NCI-H2196 (cell line): Measurements from ENCODE around the gene OAT.
"Not testable (repeated sequence)": the region's sequence is repeated elsewhere in the genome, so short reads cannot be mapped to it uniquely, and the experiment has no call there.

Experiments used
- DNase-seq: peaks from one replicate; lab custom pipeline; 2025; ENCODE audit not compliant: unreplicated experiment; lab: John Stamatoyannopoulos, UW

Gene OAT

DNA sequence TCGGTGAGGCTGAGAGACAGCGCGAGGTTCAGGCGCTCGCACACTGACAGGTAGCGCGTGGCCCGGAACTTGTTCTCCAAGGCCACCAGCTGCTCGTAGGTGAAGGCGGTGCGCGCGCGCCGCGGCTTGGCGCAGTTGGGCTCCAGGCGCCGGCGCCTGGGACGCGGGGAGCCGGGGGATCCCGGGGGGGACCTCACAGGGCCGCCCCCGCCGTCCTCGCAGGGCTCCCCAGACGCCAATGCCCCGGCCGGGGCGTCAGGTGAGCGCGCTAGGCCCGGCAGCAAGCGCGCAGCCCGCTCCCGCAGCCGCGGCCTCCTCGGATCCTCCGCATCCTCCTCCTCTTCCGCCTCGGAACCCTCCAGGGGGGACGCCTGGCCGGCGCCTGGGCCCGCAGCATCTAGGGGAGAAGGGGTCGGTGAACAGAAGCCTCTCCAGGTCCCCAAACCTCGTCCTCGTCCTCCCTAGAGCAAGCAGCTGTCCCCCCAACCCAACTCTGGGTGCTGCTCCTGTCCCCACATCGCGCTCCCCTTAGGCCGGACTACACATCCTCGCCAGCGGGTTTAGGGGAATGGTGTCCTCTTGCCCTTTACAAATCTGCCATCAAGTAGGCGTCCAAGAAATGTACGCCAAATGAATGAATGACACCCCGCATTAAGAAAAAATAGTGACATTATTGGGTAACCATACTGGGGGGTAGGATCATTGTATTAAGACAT lies 29.2 kb upstream of the OAT start:
- DNase-seq = no peak

DNA sequence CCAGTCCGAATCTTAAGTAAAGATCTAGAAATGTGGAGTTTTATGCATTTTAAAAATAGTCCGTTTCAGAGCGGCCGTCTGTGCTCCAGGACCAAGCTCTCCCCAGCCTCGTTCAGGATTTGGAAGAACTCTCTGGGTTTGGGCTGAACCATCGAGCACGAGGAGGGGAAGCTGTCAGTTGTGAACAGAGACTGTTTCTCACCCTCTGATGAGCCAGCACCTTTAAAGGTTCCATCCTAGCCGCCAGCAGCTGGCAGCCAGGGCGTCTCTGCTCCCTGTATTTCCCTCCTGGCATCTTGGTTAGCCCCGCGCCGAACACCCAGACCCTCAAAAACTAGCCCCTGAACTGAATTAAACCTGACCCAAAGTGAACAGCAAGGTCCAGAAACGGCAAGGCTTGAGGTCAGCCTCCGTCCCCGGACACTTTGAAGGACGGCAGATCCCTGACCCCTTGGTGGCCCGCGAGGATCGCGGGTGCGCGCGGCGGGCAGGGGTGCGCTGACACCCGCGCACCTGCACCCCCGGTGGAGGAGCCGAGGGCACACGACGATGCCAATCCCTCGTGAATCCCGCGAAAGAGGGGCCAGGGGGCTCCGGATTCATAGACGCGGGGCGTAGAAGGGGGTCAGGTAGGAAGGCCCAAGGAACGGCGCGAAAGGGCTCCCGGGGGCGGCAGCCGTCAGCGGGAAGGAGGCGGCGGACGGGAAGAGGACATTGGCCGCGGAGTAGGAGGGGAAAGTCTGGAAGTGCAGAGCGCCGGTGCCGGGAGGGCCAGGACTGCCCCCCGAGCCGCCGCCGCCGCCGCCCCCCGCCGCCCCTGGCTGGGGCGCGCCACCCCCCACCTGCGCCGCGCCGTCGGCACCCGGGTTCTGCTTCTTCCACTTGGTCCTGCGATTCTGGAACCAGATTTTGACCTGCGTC lies 28.4 kb upstream of the OAT start:
- no peak for DNase-seq

DNA sequence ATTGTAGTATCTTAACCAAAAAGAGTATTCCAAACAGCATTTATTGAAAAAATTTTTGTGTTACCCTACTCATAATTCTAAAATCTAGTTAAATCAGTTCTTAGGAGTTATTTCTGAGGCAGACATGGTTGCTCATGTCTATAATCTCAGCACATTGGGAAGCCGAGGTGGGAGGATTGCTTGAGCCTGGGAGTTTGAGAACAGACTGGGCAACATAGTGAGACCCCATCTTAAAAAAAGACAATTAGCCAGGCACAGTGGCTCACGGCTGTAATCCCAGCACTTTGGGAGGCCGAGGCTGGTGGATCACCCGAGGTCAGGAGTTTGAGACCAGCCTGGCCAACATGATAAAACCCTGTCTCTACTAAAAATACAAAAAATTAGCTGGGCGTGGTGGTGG lies 23.0 kb upstream of the OAT start:
- not testable (repeated sequence) for DNase-seq

DNA sequence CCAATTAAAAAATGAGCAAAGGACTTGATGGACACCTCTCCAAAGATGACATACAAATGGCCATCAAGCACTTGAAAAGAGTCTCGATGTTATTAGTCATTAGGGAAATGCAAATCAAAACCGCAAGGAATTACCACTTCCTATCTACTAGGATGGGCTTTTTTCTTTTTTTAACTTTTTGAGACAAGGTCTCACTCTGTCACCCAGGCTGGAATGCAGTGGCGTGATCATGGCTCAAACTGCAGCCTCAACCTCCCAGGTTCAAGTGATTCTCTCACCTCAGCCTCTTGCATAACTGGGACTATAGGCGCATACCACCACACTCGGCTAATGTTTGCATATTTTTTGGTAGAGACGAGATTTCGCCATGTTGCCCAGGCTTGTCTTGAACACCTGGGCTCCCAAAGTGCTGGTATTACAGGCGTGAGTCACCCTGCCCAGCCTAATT lies 17.5 kb upstream of the OAT start:
- DNase-seq = no peak

DNA sequence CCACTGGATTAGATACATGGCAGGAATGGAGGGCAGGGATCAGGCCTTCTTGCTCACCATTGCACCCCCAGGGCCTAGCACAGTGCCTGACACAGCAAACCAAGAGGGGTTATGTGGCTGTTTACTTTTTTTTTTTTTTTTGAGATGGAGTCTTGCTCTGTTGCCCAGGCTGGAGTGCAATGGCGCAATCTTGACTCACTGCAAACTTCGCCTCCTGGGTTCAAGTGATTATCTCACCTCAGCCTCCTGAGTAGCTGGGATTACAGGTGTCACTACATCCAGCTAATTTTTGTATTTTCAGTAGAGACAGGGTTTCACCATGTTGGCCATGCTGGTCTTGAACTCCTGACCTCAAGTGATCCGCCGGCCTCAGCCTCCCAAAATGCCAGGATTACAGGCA lies 17.0 kb upstream of the OAT start:
- not testable (repeated sequence) for DNase-seq

DNA sequence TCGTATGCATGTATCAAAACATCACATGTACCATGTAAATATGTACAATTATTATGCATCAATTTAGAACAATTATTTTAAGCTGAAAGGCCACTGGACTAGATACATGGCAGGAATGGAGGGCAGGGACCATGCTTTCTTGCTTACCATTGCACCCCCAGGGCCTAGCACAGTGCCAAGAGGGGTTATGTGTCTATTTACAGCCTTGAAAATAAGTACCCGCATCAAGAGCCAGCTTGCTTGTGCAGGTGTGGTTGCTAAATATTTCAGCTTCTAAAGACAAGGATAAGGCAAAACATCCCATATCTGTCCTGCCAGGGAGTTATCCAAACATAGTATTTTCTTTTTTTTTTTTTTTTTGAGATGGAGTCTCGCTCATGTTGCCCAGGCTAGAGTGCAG lies 14.7 kb upstream of the OAT start:
- DNase-seq = no peak

DNA sequence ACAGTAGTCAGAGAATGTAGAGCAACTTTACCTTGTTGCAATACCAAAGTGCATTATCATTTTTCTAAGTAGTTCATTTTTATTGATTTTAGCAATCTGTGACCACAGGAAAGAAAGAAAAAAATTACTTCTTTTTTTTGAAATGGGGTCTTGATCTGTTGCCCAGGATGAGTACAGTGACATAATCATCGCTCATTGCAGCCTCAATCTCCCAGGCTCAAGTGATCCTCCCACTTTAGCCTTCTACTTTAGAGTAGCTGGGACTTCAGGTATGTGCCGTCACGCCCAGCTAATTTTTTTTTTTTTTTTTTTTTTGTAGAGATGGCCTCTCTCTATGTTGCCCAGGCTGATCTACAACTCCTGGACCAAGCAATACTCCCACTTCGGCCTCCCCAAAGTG lies 11.4 kb upstream of the OAT start:
- DNase-seq = no peak

DNA sequence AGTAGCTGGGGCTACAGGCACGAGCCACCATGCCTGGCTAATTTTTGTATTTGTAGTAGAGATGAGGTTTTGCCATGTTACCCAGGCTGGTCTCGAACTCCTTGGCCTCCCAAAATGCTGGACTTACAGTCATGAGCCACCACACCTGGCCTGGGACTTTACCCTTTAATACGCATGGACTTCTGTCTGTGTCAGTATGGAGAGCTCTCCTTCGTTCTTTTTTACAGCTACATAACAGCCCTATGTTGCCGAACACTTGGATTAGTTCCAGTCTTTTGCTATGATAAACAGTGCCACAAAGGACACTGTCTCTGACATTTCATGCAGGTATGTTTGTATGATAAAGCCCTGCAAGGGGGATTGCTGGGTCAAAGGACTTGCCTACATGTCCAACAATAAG lies 10.9 kb upstream of the OAT start:
- DNase-seq = no peak

DNA sequence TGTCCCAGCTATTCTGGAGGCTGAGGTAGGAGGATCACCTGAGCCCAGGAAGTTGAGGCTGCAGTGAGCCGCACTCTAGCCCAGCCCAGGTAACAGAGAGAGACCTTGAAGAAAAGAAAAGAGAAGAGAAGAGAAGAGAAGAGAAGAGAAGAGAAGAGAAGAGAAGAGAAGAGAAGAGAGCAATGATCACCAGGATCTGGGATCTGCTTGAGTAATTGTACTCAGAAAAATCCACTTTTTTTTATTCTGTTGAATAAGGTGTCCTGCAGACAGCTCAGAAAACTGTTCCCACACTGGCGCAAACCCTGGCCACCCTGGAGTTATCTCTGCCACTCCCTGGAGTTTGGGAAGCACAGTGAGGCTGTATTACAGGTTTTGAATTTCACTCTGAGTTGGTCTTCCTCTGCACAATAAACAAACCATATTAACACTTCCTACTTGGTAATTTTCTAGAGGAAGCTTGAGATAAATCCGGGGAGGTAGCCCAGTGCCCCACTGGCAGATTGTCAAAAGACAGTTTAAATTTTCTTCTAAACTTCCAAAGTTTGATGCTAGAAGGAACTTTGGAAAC lies 9.6 kb upstream of the OAT start:
- DNase-seq = no peak

DNA sequence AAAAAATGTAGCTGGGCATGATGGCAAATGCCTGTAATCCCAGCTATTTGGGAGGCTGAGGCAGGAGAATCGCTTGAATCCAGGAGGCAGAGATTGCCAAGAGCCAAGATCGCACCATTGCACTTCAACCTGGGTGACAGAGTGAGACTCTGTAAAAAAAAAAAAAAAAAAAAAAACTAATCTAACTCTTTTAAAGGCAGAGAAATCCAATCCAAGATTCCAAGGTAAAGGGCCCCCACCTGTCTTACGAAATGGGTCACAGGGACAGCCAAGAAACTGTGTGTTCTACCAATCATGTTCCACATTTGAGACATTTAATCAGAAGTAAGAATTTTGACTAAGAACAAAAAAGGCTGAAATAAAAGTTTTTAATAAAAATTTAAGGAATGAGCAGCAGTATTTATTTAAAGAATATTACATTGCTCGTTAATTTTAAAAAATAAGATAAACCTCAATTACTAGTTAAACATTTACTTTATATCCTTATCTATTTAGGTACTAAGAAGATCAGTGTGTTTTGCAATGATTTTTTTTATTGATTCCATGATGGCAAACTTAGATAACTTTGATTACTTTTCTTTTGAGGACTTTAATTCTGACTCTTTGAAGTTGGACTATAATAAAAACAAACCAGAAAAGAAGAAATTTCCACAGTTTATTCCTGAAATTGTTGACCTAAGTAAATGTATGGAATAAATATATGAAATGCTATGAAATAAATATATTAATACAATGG lies 6.7 kb upstream of the OAT start:
- no peak for DNase-seq

DNA sequence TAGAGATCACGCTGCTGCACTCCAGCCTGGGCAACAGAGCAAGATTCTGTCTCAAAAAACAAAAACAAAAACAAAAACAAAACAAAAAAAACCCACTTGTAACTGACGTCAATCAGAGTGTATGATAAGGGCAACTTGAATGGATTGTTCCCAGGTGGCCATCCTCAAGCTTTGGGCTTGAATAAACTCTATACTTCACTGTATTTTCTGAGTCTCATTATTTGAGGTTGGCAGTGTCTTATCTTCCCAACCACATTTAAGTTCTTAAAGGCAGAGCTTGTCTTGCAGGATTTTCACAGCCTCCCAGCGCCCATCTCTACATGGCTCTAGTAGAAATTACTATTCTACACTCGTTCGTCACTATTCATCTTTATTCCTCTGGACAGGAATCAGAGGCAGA lies 5.1 kb upstream of the OAT start:
- no peak for DNase-seq

DNA sequence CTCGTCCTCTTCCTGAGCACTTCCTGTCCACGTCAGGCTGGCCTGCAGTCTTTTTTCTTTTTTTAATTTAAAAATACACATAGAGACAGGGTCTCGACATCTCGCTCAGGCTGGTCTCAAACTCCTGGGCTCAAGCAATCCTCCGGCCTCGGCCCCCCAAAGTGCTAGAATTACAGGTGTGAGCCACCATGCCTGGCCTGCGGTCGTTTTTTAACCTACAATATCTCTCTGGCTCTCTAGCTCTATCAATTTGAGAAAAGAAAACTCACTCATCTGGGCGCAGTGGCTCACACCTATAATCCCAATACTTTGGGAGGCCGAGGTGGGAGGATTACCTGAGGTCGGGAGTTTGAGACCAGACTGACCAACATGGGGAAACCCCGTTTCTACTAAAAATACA lies 4.0 kb upstream of the OAT start:
- no peak for DNase-seq

DNA sequence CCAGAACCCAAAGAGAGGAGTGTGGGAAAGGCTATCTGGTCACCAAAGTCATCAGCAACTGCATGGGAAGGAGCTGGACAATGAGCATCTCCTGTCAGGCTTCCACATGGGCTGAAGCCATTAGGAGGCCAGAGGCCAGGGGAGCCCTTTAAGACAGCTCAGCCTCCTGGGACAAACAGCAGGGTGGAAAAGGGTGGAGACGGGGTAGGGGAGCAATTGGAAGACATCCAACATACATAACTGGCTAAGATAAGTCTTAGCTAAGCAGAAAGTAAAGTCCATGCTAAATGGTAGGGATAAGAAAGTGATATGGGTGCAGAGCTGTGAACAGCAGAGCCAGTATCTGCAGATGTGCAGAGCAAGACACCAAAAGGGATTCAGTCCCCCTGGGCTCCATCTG lies 1.5 kb upstream of the OAT start:
- DNase-seq = no peak

DNA sequence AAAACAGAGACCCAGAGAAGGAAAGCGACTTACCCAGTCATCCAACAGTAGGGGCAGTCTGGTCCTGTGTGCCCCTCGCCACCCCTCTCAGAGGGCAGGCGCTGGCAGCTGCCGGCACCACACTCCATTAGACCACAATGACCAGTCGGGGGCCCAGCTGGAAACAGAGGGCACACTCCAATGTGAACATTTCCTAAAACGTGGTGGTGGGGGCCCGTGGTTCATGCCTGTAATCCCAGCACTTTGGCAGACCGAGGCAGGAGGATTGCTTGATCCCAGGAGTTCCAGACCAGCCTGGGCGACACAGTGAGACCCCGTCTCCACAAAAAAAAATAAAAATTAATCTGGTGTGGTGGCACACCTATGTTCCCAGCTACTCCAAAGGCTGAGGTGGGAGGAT lies 912 bp upstream of the OAT start:
- DNase-seq = no peak

DNA sequence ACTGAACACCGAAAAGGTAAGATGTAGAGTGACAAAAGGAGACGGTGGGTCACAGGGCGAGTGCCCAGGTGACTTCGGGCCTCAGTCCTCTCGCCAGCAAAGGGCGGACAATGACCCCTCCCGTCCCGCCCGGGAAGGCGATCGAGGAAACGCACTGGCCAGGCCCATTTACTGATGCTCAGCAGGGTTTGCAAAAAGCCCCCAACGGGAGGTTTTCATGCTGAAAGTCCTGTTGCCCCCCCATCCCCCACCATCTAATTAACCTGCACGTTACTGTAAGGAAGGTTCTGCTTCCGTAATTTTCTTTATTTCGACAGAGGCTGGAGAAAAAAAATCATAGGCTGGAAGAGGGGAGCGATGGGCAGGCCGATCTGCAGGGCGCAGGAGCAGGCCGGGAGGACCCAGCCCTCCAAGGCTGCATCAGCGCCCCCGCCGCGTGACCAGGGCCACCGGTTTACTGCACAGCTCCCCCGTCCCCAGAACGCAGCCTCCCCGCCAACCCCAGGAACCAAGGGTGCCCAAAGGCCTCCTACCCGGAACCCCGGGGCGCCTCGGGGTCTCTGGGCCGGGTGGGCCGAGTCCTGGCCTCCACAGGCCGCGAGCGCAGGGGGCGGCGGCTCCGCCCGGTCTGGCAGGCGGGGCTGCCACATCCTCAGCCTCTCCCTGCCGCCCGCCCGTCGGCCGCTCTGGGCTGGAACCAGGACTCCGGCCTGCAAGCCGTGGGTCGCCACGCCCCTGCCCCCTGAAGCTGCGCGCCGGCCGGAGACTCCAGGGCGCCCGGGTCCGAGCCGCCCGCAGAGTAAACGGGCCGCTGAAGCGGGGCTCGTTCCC lies 613 bp downstream of the OAT start:
- DNase-seq = peak; percentile 4

DNA sequence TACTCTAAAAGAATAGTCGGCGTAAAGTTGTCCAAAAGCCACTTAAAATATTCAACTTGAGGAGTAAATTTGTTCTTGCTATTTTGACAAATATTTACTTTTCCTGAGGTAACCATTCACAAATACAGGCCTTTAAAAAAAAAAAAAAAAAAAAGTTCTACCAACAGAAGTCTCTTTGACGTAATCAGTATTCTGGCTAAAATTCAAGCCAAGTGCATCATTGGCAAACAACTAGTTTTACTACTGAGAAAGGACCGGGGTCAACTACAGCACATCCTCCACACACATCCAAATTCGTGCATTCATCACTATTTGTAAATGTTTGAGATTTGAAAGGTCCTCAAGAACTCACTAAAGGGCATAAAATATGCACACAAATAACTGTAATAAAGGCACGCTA lies 2.0 kb downstream of the OAT start:
- DNase-seq = no peak

DNA sequence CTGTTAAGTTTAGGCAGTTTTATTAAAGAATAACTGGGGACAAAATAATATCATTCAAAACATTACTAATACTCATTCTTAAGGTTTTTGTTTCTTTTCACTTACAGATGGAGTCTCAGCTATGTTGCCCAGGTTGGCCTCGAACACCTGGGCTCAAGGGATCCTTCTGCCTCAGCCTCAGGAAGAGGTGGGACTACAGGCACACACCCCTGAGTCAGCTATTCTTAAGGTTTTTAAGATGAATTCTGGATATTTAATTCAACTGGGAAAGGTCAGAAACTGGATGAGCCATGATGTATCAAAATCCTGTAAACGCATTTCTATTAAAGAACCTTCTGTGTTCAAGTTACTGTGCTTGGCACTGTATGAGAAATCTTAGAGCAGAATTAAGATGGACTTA lies 3.5 kb downstream of the OAT start:
- no peak for DNase-seq

DNA sequence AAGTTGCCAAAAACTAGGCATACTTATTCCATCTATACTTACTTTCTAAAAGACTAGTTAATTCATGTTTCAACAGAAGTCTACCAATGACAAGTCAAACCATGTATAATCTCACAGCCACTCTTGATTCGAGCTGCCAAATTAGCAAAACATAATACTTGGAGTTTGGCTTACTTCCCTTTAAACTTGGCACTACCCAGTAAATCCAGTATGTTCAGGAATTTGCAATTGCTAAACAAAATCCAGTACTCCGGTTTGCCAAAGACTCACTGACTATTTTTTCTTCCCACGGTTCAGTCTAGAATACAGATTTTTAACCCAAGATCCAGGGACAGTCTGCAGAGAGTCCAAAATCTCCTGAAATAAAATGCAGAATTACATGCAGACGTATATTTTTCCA lies 4.6 kb downstream of the OAT start:
- DNase-seq = no peak

DNA sequence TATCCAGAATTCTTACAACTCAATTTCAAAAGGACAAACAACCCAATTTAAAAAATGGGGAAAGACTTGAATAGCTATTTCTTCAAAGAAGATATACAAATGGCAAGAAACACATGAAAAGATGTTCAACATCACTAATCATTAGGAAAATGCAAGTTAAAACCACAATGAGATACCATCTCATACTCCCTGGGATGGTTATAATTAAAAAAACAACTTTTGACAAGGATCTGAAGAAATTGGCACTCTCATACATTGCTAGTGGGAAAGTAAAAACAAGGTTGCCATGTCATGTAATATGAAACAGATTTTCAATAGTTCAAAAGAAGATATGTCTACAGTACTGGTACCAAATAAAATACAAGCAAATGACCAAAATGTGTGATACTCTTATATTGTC lies 9.0 kb downstream of the OAT start:
- no peak for DNase-seq

DNA sequence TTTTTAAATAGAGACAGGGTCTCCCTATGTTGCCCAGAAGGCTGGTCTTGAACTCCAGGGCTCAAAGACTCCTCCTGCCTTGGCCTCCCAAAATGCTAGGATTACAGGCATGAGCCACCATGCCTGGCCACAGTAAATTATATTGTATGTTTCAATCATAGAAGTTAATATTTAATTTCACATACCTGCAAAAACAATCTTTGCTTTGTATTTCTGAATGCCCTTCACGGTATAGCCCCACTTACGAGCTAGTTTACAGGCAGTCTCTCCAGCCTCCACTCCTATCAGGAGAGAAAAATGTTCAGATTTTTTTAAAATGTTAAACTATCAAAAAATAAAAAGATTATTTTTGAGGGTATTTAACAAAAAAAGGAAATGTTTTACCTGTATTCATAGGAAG lies 10.4 kb downstream of the OAT start:
- no peak for DNase-seq

DNA sequence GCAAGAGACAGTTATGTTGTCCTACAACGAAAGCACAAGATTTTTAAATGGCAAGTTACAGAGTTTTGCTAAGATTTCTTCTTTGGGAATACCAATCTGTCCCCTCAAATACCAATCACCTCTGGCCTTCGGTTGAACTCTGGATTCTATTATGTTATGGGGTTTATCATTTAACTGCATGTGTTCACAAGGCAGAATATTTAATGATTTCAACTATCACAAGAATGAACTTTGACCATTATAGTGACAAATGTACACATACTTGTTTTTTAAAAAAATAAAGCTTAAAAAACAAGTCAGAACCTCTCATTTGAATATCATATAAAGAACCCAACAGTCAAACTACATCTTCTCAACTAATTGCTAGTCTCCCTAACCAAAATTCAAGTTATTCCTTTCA lies 11.3 kb downstream of the OAT start:
- no peak for DNase-seq
